WERI-Rb-1 (cell line): ENCODE measurements around the gene SFXN5.

ENCODE experiments used
- DNase-seq: peaks from one replicate; pipeline ENCODE4 v3.0.0-alpha.2; 2020
- H3K27ac ChIP-seq: fragments of 250-450 bp; sonication (Bioruptor Pico); 2 replicates; pipeline ENCODE4 v1.5.1; 2020; ENCODE audit warnings: mild to moderate bottlenecking, moderate library complexity
- H3K27me3 ChIP-seq: fragments of 250-450 bp; sonication (Bioruptor Pico); 2 replicates; pipeline ENCODE4 v1.5.1; 2021; ENCODE audit warnings: mild to moderate bottlenecking, low read depth, moderate library complexity; ENCODE audit not compliant: insufficient read depth, severe bottlenecking
- H3K36me3 ChIP-seq: fragments of 250-450 bp; sonication (Bioruptor Pico); 2 replicates; pipeline ENCODE4 v1.5.1; 2020; ENCODE audit warnings: mild to moderate bottlenecking, moderate library complexity
- H3K4me3 ChIP-seq: 2 replicates; pipeline ENCODE4 v1.5.1; 2011; ENCODE audit warnings: low read depth, mild to moderate bottlenecking, control low read depth, low read length
- H3K9me3 ChIP-seq: fragments of 250-450 bp; sonication (Bioruptor Pico); 2 replicates; pipeline ENCODE4 v1.5.1; 2021; ENCODE audit warnings: mild to moderate bottlenecking, moderate library complexity; ENCODE audit not compliant: severe bottlenecking
- CTCF ChIP-seq: IDR thresholded peaks from 2 replicates; pipeline ENCODE4 v1.5.1; 2011; ENCODE audit warnings: low read depth, mild to moderate bottlenecking, control low read depth, inconsistent platforms, low read length

SFXN5 gene

GRCh38 chr2:73076701-73077423, 5.3 kb upstream of the SFXN5 start:
- Histone ChIP-seq H3K27me3 (no peaks in the 10 kb centered on the region), H3K9me3 (no peaks in the 10 kb centered on the region), H3K36me3 (peaks cover 20% of the 10 kb centered on the region), H3K4me3 (no peak overlapping the region), H3K27ac (no peak overlapping the region)
- TF ChIP-seq CTCF: no peak
- no peak for DNase-seq

- no peak for DNase-seq
- Histone ChIP-seq H3K27ac (no peak overlapping the region), H3K4me3 (no peak overlapping the region), H3K9me3 (no peaks in the 10 kb centered on the region), H3K36me3 (peaks cover 16% of the 10 kb centered on the region), H3K27me3 (no peaks in the 10 kb centered on the region)
- no peak for TF ChIP-seq CTCF
Measured at GRCh38 chr2:73075477-73076373, 4.2 kb upstream of the SFXN5 start.

GRCh38 chr2:73074110-73075069, 2.9 kb upstream of the SFXN5 start:
- peaks cover 6% of the 10 kb centered on the region; the same call in 1 of the 2 replicates for H3K36me3 ChIP-seq
- H3K27me3 ChIP-seq: no peaks in the 10 kb centered on the region
- no peak for TF ChIP-seq CTCF
- DNase-seq: no peak
- H3K9me3 ChIP-seq: no peaks in the 10 kb centered on the region
- no peak overlapping the region for H3K27ac ChIP-seq
- no peak overlapping the region for H3K4me3 ChIP-seq

- H3K9me3 ChIP-seq: no peaks in the 10 kb centered on the region
- H3K27ac ChIP-seq: peak overlapping the region; percentile 92
- H3K4me3 ChIP-seq: peak overlapping the region; percentile 84
- peaks cover 9% of the 10 kb centered on the region; the same call in 1 of the 2 replicates for H3K36me3 ChIP-seq
- peak; percentile 65 for DNase-seq
- H3K27me3 ChIP-seq: no peaks in the 10 kb centered on the region
- no peak for TF ChIP-seq CTCF
Measured at GRCh38 chr2:73072416-73072815, 904 bp upstream of the SFXN5 start.

GRCh38 chr2:73072129-73072395, 550 bp upstream of the SFXN5 start:
- TF ChIP-seq CTCF: no peak
- Histone ChIP-seq H3K27ac (peak overlapping the region; percentile 92), H3K9me3 (no peaks in the 10 kb centered on the region), H3K4me3 (peak overlapping the region; percentile 84), H3K36me3 (peaks cover 9% of the 10 kb centered on the region; the same call in 1 of the 2 replicates), H3K27me3 (no peaks in the 10 kb centered on the region)
- no peak for DNase-seq
